ENCODE results near the gene FAM217A. TPM values are rescaled to one million over a fixed set of nuclear protein-coding genes. Genes with fewer than 3 reads are reported as not detected.
A peak's percentile ranks its signal among the peaks of the same experiment; 100 is the strongest.

Gene FAM217A
- total and polyA plus RNA-seq, 10 of the 15 experiments (the other 5 are each of a cell fraction or from before 2014, with no cell fraction given): 0.09 to 0.11 TPM; not detected in 8

DNA sequence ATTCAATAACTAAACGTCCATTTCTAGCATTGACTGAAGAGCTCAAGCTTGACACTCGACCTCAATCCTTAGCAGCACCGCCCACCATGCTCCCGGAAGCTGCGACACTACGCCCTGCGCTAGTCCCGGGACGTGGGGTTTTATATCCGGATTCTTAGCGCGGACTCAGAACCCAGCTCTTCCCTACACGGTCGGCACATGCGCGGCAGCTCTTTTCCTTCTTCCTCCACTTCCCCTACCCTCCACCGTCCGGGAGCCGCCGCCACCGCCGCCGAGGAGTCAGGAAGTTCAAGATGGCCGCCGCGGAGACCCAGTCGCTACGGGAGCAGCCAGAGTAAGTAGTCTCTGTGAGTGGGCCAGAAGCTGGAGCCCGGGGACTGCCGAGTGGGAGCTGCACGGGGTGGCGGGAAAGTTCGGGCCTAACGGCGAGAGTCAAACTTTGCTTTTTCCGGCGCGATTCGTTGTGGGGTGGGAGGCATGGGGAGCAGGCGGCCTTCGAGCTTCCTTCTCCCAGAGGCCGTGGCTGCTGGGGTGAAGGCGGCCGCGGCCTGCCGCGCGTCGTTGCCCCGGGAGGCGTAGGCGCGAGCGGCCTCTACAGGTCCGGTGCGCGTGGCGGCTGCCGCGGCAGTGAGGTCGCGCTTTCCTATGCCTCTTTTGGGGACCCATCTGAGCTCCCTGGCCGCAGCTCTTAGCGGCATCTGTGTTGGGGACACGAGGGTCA lies 57.6 kb downstream of the FAM217A start:
- in situ Hi-C loops (cut with MboI) (loop anchor here (10.0 kb wide), 1 partner anchor 754 kb away; the partner anchor contains the start of gene CDYL), intact Hi-C loops (cut with micrococcal nuclease; ENCODE audit: unreplicated experiment) (loop anchor here (5.0 to 10.0 kb wide), 2 partner anchors 116 to 764 kb away; partner anchors contain the start of gene ECI2)
- peak overlapping the region; percentile 90 for H3K27ac ChIP-seq (ENCODE audit: control insufficient read depth, insufficient read depth)
- peaks cover 63% of the 10 kb centered on the region for H3K79me2 ChIP-seq (ENCODE audit: control insufficient read depth, insufficient read depth, low read length)
- DNase-seq (ENCODE audit: low read depth, low spot score) (peak; percentile 83), FAIRE-seq (peak; percentile 7), ATAC-seq (peak; percentile 78)
- no peaks in the 10 kb centered on the region for H4K20me1 ChIP-seq (ENCODE audit: control insufficient read depth, insufficient read depth)
- peak overlapping the region; percentile 91 for H3K4me3 ChIP-seq
- H3K9me3 ChIP-seq (replicated peaks; ENCODE audit: control insufficient read depth, insufficient read depth, low read length): no peaks in the 10 kb centered on the region
- RAD21 ChIA-PET (ENCODE audit: unreplicated experiment): interaction anchor here (0.6 to 2.1 kb wide), 10 partner anchors 11 to 638 kb away, joined by 3 to 21 read pairs (median 4); partner anchors contain the start of gene ECI2
- WGBS (ENCODE audit: insufficient coverage, insufficient replicate concordance, low lambda C conversion rate, missing lambda C conversion rate): 1% methylated on average over 65 of the region's 65 CpGs
- POLR2A ChIA-PET: interaction anchor here (0.6 to 3.6 kb wide), 15 partner anchors 8 to 1031 kb away, joined by 3 to 29 read pairs (median 4); partner anchors contain the start of genes ECI2 and PSMG4
- no peaks in the 10 kb centered on the region for H3K27me3 ChIP-seq (replicated peaks in 1 of 2; ENCODE audit: control insufficient read depth in 2 of 2, insufficient read depth in 2 of 2, low read length in 1 of 2)
- H2AFZ ChIP-seq (ENCODE audit: control insufficient read depth, low read depth, low read length): peak overlapping the region; percentile 81
- H3K36me3 ChIP-seq (ENCODE audit: control insufficient read depth in 2 of 2, insufficient read depth in 2 of 2, low read length in 1 of 2): peaks cover 0 to 4% of the 10 kb centered on the region in 2 experiments; a peak in 1 of 4 replicates
- no TSS peak for BruUV-seq (replicated peaks)
- SMC1A ChIA-PET (ENCODE audit: uncharacterized antibody, unreplicated experiment): interaction anchor here (0.8 to 2.5 kb wide), 15 partner anchors 10 to 134 kb away, joined by 3 to 17 read pairs (median 4); no protein-coding TSS in a partner anchor
- peak overlapping the region; percentile 84 for H3K4me2 ChIP-seq (ENCODE audit: control insufficient read depth, insufficient read depth)
- CTCF ChIA-PET: interaction anchor here (0.5 to 4.3 kb wide), 28 partner anchors 8 to 278 kb away, joined by 3 to 23 read pairs (median 4); no protein-coding TSS in a partner anchor
- H3K4me1 ChIP-seq (ENCODE audit: control insufficient read depth, insufficient read depth, low read length): peaks cover 6% of the 10 kb centered on the region
- peak overlapping the region; percentile 82 for H3K9ac ChIP-seq (ENCODE audit: control insufficient read depth, insufficient read depth, low read length)
- TF ChIP-seq CHD4 (IDR thresholded peaks at IDR 0.05): no peak
- TF ChIP-seq BCL11A (IDR thresholded peaks at IDR 0.05; ENCODE audit: low read depth, low read length): no peak
- TF ChIP-seq FOXK2 (IDR thresholded peaks at IDR 0.05): no peak
- TF ChIP-seq RELA (IDR thresholded peaks at IDR 0.05; ENCODE audit: borderline replicate concordance, partially characterized antibody): peak; percentile 79
- no peak for TF ChIP-seq FOS (IDR thresholded peaks at IDR 0.05; ENCODE audit: borderline replicate concordance, extremely low read depth, insufficient read length)
- peak; percentile 30 for TF ChIP-seq SIX5 (IDR thresholded peaks at IDR 0.05; ENCODE audit: low read depth, low read length, severe bottlenecking)
- TF ChIP-seq, protein P1, sequence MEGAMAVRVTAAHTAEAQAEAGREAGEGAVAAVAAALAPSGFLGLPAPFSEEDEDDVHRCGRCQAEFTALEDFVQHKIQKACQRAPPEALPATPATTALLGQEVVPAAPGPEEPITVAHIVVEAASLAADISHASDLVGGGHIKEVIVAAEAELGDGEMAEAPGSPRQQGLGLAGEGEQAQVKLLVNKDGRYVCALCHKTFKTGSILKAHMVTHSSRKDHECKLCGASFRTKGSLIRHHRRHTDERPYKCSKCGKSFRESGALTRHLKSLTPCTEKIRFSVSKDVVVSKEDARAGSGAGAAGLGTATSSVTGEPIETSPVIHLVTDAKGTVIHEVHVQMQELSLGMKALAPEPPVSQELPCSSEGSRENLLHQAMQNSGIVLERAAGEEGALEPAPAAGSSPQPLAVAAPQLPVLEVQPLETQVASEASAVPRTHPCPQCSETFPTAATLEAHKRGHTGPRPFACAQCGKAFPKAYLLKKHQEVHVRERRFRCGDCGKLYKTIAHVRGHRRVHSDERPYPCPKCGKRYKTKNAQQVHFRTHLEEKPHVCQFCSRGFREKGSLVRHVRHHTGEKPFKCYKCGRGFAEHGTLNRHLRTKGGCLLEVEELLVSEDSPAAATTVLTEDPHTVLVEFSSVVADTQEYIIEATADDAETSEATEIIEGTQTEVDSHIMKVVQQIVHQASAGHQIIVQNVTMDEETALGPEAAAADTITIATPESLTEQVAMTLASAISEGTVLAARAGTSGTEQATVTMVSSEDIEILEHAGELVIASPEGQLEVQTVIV (IDR thresholded peaks at IDR 0.05; ENCODE audit: borderline replicate concordance, partially characterized antibody): peak; percentile 72
- TF ChIP-seq, protein P2, sequence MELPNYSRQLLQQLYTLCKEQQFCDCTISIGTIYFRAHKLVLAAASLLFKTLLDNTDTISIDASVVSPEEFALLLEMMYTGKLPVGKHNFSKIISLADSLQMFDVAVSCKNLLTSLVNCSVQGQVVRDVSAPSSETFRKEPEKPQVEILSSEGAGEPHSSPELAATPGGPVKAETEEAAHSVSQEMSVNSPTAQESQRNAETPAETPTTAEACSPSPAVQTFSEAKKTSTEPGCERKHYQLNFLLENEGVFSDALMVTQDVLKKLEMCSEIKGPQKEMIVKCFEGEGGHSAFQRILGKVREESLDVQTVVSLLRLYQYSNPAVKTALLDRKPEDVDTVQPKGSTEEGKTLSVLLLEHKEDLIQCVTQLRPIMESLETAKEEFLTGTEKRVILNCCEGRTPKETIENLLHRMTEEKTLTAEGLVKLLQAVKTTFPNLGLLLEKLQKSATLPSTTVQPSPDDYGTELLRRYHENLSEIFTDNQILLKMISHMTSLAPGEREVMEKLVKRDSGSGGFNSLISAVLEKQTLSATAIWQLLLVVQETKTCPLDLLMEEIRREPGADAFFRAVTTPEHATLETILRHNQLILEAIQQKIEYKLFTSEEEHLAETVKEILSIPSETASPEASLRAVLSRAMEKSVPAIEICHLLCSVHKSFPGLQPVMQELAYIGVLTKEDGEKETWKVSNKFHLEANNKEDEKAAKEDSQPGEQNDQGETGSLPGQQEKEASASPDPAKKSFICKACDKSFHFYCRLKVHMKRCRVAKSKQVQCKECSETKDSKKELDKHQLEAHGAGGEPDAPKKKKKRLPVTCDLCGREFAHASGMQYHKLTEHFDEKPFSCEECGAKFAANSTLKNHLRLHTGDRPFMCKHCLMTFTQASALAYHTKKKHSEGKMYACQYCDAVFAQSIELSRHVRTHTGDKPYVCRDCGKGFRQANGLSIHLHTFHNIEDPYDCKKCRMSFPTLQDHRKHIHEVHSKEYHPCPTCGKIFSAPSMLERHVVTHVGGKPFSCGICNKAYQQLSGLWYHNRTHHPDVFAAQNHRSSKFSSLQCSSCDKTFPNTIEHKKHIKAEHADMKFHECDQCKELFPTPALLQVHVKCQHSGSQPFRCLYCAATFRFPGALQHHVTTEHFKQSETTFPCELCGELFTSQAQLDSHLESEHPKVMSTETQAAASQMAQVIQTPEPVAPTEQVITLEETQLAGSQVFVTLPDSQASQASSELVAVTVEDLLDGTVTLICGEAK (IDR thresholded peaks at IDR 0.05; ENCODE audit: borderline replicate concordance): peak; percentile 89
- peak; percentile 85 for TF ChIP-seq SMARCA5 (IDR thresholded peaks at IDR 0.05)
- no peak for TF ChIP-seq NR2C2 (IDR thresholded peaks at IDR 0.05; ENCODE audit: borderline replicate concordance, control insufficient read depth, insufficient read length, low read depth)
- peak; percentile 93 for TF ChIP-seq GABPA (IDR thresholded peaks at IDR 0.05; ENCODE audit: low read depth)
- TF ChIP-seq IKZF1 (conservative IDR thresholded peaks at IDR 0.05): peak; percentile 93
- peak; percentile 89 for TF ChIP-seq CREB1 (IDR thresholded peaks at IDR 0.05; ENCODE audit: low read depth)
- peak; percentile 89 for TF ChIP-seq PML (IDR thresholded peaks at IDR 0.05; ENCODE audit: low read length)
- TF ChIP-seq, protein P3, sequence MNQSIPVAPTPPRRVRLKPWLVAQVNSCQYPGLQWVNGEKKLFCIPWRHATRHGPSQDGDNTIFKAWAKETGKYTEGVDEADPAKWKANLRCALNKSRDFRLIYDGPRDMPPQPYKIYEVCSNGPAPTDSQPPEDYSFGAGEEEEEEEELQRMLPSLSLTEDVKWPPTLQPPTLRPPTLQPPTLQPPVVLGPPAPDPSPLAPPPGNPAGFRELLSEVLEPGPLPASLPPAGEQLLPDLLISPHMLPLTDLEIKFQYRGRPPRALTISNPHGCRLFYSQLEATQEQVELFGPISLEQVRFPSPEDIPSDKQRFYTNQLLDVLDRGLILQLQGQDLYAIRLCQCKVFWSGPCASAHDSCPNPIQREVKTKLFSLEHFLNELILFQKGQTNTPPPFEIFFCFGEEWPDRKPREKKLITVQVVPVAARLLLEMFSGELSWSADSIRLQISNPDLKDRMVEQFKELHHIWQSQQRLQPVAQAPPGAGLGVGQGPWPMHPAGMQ (IDR thresholded peaks at IDR 0.05; ENCODE audit: borderline replicate concordance): no peak
- TF ChIP-seq CBX3 (IDR thresholded peaks at IDR 0.05; ENCODE audit: borderline replicate concordance, low read depth): no peak

Data from GM12878 (cell line).